NCI-H146 treated with DMSO at 0.1 percent for 48 hours (cell line): ENCODE measurements around the gene CLTA.
A peak's percentile ranks its signal among the peaks of the same experiment; 100 is the strongest.
"Not testable (repeated sequence)": the region's sequence is repeated elsewhere in the genome, so short reads cannot be mapped to it uniquely, and the experiment has no call there.

ENCODE experiments used
- DNase-seq: peaks from one replicate; lab custom pipeline; 2025; ENCODE audit not compliant: unreplicated experiment; lab: John Stamatoyannopoulos, UW

CLTA gene

DNA sequence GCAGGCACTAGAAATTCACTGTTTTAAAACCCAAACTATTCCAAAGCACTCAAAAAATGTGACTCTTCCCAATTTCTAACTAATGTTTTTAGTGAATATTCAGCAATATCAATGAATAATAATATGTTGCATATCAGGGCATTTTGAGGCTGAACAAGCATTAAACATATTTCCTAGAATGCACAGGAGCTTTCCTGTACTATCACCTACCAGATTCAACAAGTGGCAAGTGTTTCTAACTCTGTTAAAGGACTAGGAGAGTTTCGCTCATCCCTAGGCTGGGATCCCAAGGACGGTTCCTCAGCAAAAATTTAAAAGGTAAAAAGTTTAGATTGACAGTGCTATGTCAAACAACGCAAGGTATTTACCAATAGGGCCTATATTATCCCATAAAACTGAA, 46.5 kb downstream of the CLTA start:
- no peak for DNase-seq

DNA sequence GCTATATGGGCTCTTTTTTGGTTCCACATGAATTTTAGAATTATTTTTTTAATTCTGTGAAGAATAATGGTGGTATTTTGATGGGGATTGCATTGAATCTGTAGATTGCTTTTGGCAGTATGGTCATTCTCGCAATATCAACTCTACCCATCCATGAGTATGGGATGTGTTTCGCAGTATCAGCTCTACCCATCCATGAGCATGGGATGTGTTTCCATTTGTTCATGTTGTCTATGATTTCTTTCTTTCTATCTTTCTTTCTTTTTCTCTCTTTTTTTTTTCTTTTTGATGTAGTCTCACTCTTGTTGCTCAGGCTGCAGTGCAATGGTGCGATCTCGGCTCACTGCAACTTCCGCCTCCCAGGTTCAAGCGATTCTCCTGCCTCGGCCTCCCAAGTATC, 48.5 kb downstream of the CLTA start:
- not testable (repeated sequence) for DNase-seq

DNA sequence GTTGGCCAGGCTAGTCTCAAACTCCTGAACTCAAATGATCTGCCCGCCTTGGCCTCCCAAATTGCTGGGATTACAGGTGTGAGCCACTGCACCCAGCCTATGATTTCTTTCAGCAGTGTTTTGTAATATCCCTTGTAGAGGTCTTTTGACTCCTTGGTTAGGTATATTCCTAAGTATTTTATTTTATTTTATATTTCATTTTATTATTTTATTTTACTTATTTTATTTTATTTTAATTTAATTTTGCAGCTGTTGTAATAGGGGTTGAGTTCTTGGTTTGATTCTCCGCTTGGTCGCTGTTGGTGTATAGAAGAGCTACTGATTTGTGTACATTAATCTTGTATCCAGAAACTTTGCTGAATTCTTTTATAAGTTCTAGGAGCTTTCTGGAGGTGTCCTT, 49.0 kb downstream of the CLTA start:
- not testable (repeated sequence) for DNase-seq

DNA sequence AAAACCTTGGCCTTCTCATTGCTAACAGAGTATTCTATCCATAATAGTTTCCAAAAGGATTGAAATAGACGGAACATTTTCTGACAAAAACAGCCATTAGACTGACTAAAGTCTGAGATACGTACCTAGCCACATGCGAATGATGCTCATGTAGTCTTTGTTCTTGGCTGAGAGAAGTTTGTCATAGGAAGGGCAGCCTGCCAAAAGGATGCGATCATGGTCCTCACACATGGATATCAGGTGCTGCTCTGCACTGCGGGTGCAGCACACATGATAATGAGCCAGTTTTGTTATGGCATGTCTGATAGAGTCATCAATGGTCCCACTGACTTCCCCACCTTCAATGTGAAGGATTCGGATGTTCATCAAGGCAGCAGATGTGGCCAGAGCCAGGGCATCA, 55.2 kb downstream of the CLTA start:
- no peak for DNase-seq

DNA sequence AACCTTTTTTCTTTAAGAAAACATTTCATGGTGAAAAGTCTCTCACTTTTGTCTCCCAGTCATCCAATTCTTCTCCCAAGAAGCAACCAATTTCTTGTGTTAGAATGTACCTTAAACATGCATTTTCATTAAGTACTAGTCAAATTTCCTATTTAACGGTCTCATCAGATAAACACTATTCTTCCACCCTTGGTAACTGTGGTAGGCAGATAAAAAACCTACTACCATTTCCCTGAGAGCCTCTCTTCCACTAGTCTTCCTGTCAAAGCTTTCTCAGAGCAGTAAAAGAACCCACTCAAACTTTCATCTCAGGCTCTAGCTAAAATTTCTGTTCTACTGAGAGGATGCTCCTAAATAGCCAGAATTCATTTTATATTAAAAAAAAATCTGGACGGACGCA, 56.6 kb downstream of the CLTA start:
- no peak for DNase-seq

DNA sequence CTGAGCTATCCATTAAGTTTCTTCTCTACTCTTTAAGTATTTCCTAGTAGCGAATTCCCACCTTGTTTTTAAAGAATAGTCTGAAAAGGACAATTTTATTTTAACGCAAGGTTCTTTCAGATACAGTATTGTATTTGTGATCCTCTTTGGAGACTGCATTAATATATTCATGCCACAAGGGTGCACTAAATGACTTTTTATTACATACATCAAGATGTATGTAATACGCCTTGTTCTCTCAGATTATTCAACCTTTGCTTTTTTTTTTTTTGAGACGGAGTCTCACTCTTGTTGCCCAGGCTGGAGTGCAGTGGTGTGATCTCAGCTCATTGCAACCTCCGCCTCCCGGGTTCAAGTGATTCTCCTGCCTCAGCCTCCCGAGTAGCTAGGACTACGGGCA, 57.3 kb downstream of the CLTA start:
- peak; percentile 21 for DNase-seq

DNA sequence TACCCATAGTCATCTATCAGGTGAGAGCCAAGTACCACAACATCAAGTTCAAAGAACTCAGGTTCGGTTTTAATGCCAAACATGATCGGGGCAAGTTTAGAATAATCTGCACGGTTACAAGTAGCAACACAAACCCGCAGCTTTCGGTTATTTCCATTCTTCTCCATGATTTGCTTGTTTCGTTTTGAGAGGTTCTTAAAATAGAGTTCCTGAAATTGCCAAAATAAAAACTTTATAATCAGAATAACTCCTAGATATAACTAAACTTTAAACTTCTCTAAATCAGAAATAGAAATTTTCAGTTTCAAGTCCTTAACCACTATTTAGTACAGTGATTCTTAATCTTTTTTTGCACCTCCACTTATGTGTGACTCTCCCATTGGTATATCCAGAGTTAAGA, 58.5 kb downstream of the CLTA start:
- no peak for DNase-seq

DNA sequence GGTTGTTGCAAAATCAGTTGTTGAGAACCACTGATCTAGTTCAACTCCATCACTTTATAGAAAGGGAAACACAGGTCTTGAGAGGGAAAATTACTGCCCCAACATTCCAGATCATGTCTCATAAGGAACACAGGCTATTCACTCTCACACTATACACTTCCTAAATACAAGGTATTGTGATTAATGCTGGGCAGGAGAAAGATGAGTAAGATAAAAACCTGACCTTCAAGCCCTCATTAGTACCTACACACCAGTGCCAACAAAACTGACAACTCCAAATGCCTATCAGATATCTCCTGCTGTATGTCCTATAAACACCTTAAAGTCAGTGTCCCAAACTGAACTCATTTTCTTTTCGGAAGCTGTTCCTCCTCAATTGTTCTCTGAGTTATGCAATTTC, 59.4 kb downstream of the CLTA start:
- DNase-seq = no peak

DNA sequence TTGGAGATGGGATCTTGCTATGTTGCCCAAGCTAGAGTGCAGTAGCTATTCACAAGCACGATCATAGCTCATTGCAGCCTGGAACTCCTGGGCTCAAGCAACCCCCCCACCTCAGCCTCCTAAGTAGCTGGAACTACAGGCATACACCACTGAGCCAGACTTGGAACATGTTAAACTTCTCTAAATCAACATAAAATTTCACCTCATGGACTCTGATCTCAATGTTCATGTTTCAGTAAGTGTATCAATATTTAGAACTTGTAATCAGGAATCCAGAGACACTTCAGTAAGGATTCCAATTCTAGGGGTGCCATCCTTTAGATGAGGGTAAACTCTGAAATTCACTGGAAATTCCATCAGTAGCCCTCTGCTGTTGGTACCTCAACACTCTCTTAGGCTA, 60.7 kb downstream of the CLTA start:
- no peak for DNase-seq

DNA sequence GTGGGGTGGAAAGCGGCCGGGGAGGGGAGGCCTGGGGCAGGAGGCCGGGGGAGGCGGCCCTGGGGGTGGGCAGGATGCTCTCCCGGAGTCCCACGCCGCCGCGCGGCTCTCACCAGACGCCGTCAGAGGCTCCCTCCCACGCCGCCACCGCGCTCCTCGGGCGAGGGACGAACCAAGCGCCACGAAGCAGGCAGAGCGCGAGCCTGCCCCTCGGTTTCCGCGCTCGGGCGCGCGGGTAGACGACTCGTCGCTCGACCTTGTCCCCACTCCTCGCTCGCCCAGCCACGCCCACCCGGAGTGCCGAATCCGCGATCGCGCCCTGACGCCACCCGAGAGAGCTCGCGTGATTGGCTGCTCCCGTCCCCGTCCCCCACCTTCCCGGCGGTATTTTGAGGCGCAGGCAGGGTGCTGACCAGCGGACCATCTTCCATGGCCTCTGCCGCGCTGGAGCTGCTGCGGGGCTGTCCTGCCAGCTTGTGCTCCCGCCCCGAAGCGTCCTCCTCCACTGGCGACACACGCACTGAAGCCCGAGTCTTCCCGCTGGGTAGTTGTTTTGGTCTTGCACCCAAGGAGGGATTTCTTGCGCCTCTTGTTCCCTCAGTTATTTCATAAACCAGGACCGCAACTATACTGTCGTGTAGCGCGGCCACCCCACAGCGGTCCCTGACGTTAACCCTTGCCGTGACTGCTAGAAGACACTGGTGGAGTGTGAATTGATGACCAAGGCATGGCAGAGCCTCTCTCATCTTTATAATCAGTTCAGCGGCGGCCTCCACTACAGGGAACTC, 67.7 kb downstream of the CLTA start, which contains the start of gene GNE:
Gene GNE (minus strand): TSS at position 241 of the 788 bp plus-strand sequence. CDS start 9,093 bp downstream, outside the sequence.
- DNase-seq = peak; percentile 87

DNA sequence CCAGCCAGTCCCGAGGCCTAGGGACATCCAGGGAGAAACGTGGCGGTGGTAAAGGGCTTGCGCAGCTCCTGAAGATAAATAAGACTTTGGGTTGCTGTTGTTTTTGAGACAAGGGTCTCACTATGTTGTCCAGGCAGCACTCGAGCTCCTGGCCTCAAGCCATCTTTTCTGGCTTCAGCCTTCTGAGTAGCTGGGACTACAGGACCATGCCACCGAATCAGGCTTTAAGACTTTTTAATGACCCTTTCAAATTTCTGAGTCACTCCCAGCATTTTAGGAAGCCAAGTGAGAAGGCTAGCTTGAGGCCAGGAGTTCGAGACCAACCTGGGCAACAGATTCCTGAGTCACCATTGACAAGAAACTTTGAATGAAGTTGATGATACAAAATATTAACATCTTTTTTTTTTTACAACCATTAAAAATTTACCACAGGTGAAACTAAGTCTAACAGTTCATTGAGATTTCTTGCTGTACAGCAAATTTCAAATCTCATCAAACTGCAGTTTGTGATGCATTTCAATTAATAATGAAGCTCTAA, 68.3 kb downstream of the CLTA start:
- DNase-seq = no peak
